Activated naive CD8-positive, alpha-beta T cell treated with anti-CD3 and anti-CD28 coated beads, Interleukin-2, amount 10 ng/mL, durations not matched to agents 7 days and 5 days (primary cell): ENCODE results near the gene POU6F2. TPM values are rescaled to one million over a fixed set of nuclear protein-coding genes. Genes with fewer than 3 reads are reported as not detected.
A peak's percentile ranks its signal among the peaks of the same experiment; 100 is the strongest.

Source experiments
- ATAC-seq: fragments of 150-1000 bp; cut with Tn5 transposase; one replicate; pipeline ENCODE4 v1.10.0; 2021; ENCODE audit warnings: low read depth, moderate library complexity
- POLR2A ChIA-PET: fragments of 350-600 bp; sonication (Branson Sonifier 250); formaldehyde crosslinking; loops from one replicate; lab custom pipeline; 2021; ENCODE audit warnings: antibody characterized with exemption; lab: Charles Lee
- DNase-seq: peaks from one replicate; pipeline ENCODE4 v3.0.0; 2021
- H3K27ac Mint-ChIP-seq: one replicate; pipeline ENCODE4 v1.8.0; 2022; ENCODE audit warnings: mild to moderate bottlenecking, mixed read lengths
- H3K27me3 Mint-ChIP-seq: one replicate; pipeline ENCODE4 v1.8.0; 2022; ENCODE audit warnings: mild to moderate bottlenecking, moderate library complexity, mixed read lengths
- H3K36me3 Mint-ChIP-seq: one replicate; pipeline ENCODE4 v1.8.0; 2021; ENCODE audit warnings: mild to moderate bottlenecking, mixed read lengths
- H3K4me1 Mint-ChIP-seq: one replicate; pipeline ENCODE4 v1.8.0; 2021; ENCODE audit warnings: mixed read lengths
- H3K4me3 Mint-ChIP-seq: one replicate; pipeline ENCODE4 v1.8.0; 2022; ENCODE audit warnings: mild to moderate bottlenecking, moderate library complexity, mixed read lengths
- H3K9me3 Mint-ChIP-seq: one replicate; pipeline ENCODE4 v1.8.0; 2021; ENCODE audit warnings: mixed read lengths
- total RNA-seq, 2 experiments: library from RNA; stranded (reverse); gene quantifications; one replicate each; pipeline ENCODE4 v1.2.3, GENCODE V29; 2021

The POU6F2 gene
- total RNA-seq, 2 experiments from 2014 or later, result 0.19 to 0.20 TPM

- POLR2A ChIA-PET, result no interaction called here
- no peak overlapping the region for H3K4me3 Mint-ChIP-seq
- DNase-seq, result no peak
- H3K4me1 Mint-ChIP-seq, result peaks cover 6% of the 10 kb centered on the region
- H3K36me3 Mint-ChIP-seq, result no peaks in the 10 kb centered on the region
- peaks cover 27% of the 10 kb centered on the region for H3K27me3 Mint-ChIP-seq
- H3K9me3 Mint-ChIP-seq, result no peaks in the 10 kb centered on the region
- H3K27ac Mint-ChIP-seq, result no peak overlapping the region
- no peak for ATAC-seq
Measured at GRCh38 chr7:39461263-39461820, 483.6 kb downstream of the POU6F2 start.

GRCh38 chr7:39463252-39463651, 485.5 kb downstream of the POU6F2 start:
- no peak overlapping the region for H3K4me3 Mint-ChIP-seq
- POLR2A ChIA-PET, result no interaction called here
- no peak for DNase-seq
- peaks cover 30% of the 10 kb centered on the region for H3K27me3 Mint-ChIP-seq
- no peaks in the 10 kb centered on the region for H3K9me3 Mint-ChIP-seq
- H3K4me1 Mint-ChIP-seq, result peaks cover 6% of the 10 kb centered on the region
- H3K27ac Mint-ChIP-seq, result no peak overlapping the region
- ATAC-seq, result no peak
- no peaks in the 10 kb centered on the region for H3K36me3 Mint-ChIP-seq

- Mint-ChIP-seq H3K4me3 (no peak overlapping the region), H3K36me3 (no peaks in the 10 kb centered on the region), H3K27me3 (peaks cover 36% of the 10 kb centered on the region), H3K27ac (no peak overlapping the region), H3K4me1 (peaks cover 6% of the 10 kb centered on the region), H3K9me3 (no peaks in the 10 kb centered on the region)
- POLR2A ChIA-PET, result no interaction called here
- DNase-seq (no peak), ATAC-seq (no peak)
Measured at GRCh38 chr7:39464350-39465054, 486.8 kb downstream of the POU6F2 start.

GRCh38 chr7:39465055-39465929, 487.6 kb downstream of the POU6F2 start:
- Mint-ChIP-seq H3K4me3 (peak overlapping the region; percentile 20), H3K36me3 (no peaks in the 10 kb centered on the region), H3K9me3 (no peaks in the 10 kb centered on the region), H3K27me3 (peaks cover 32% of the 10 kb centered on the region), H3K4me1 (peaks cover 6% of the 10 kb centered on the region), H3K27ac (no peak overlapping the region)
- ATAC-seq (peak; percentile 77), DNase-seq (no peak)
- POLR2A ChIA-PET, result no interaction called here

GRCh38 chr7:39468261-39468660, 490.6 kb downstream of the POU6F2 start:
- Mint-ChIP-seq H3K27me3 (peaks cover 31% of the 10 kb centered on the region), H3K27ac (no peak overlapping the region), H3K4me3 (no peak overlapping the region), H3K36me3 (no peaks in the 10 kb centered on the region), H3K4me1 (peaks cover 6% of the 10 kb centered on the region), H3K9me3 (no peaks in the 10 kb centered on the region)
- DNase-seq (no peak), ATAC-seq (no peak)
- POLR2A ChIA-PET, result no interaction called here

GRCh38 chr7:39468808-39469374, 491.2 kb downstream of the POU6F2 start:
- POLR2A ChIA-PET, result no interaction called here
- peaks cover 31% of the 10 kb centered on the region for H3K27me3 Mint-ChIP-seq
- H3K9me3 Mint-ChIP-seq, result no peaks in the 10 kb centered on the region
- peaks cover 6% of the 10 kb centered on the region for H3K4me1 Mint-ChIP-seq
- ATAC-seq (no peak), DNase-seq (no peak)
- H3K36me3 Mint-ChIP-seq, result no peaks in the 10 kb centered on the region
- H3K27ac Mint-ChIP-seq, result no peak overlapping the region
- H3K4me3 Mint-ChIP-seq, result no peak overlapping the region

GRCh38 chr7:39480901-39481300, 503.2 kb downstream of the POU6F2 start:
- DNase-seq, result no peak
- no peak for ATAC-seq
- Mint-ChIP-seq H3K9me3 (peaks cover 1% of the 10 kb centered on the region), H3K27me3 (peaks cover 7% of the 10 kb centered on the region), H3K4me1 (no peaks in the 10 kb centered on the region), H3K4me3 (no peak overlapping the region), H3K27ac (no peak overlapping the region), H3K36me3 (no peaks in the 10 kb centered on the region)
- POLR2A ChIA-PET, result no interaction called here

GRCh38 chr7:39488467-39489393, 511.0 kb downstream of the POU6F2 start:
- Mint-ChIP-seq H3K4me1 (no peaks in the 10 kb centered on the region), H3K27me3 (peaks cover 29% of the 10 kb centered on the region), H3K36me3 (no peaks in the 10 kb centered on the region), H3K27ac (no peak overlapping the region), H3K9me3 (no peaks in the 10 kb centered on the region), H3K4me3 (no peak overlapping the region)
- DNase-seq (no peak), ATAC-seq (no peak)
- POLR2A ChIA-PET, result no interaction called here

GRCh38 chr7:39490296-39490695, 512.6 kb downstream of the POU6F2 start:
- H3K36me3 Mint-ChIP-seq, result no peaks in the 10 kb centered on the region
- DNase-seq (no peak), ATAC-seq (no peak)
- H3K4me3 Mint-ChIP-seq, result no peak overlapping the region
- H3K4me1 Mint-ChIP-seq, result no peaks in the 10 kb centered on the region
- no peak overlapping the region for H3K27ac Mint-ChIP-seq
- POLR2A ChIA-PET, result no interaction called here
- no peaks in the 10 kb centered on the region for H3K9me3 Mint-ChIP-seq
- peaks cover 29% of the 10 kb centered on the region for H3K27me3 Mint-ChIP-seq

- no peaks in the 10 kb centered on the region for H3K9me3 Mint-ChIP-seq
- DNase-seq, result no peak
Measured at GRCh38 chr7:39493934-39494333, 516.2 kb downstream of the POU6F2 start.

GRCh38 chr7:39501358-39501757, 523.6 kb downstream of the POU6F2 start:
- no peaks in the 10 kb centered on the region for H3K36me3 Mint-ChIP-seq
- no peaks in the 10 kb centered on the region for H3K4me1 Mint-ChIP-seq
- H3K4me3 Mint-ChIP-seq, result no peak overlapping the region
- DNase-seq, result no peak
- POLR2A ChIA-PET, result no interaction called here
- peaks cover 18% of the 10 kb centered on the region for H3K27me3 Mint-ChIP-seq
- H3K9me3 Mint-ChIP-seq, result no peaks in the 10 kb centered on the region
- no peak overlapping the region for H3K27ac Mint-ChIP-seq
- no peak for ATAC-seq

More at GRCh38 chr7:39493934-39494333, 516.2 kb downstream of the POU6F2 start:
- peaks cover 19% of the 10 kb centered on the region for H3K27me3 Mint-ChIP-seq
- H3K4me3 Mint-ChIP-seq, result no peak overlapping the region
- POLR2A ChIA-PET, result no interaction called here
- H3K4me1 Mint-ChIP-seq, result no peaks in the 10 kb centered on the region
- no peaks in the 10 kb centered on the region for H3K36me3 Mint-ChIP-seq
- no peak for ATAC-seq
- no peak overlapping the region for H3K27ac Mint-ChIP-seq

- ATAC-seq, result no peak
- Mint-ChIP-seq H3K27me3 (peaks cover 16% of the 10 kb centered on the region), H3K9me3 (no peaks in the 10 kb centered on the region), H3K4me1 (peaks cover 17% of the 10 kb centered on the region), H3K4me3 (no peak overlapping the region), H3K27ac (no peak overlapping the region), H3K36me3 (no peaks in the 10 kb centered on the region)
- POLR2A ChIA-PET, result no interaction called here
- no peak for DNase-seq
Measured at GRCh38 chr7:39504963-39505362, 527.3 kb downstream of the POU6F2 start.
